Measurements from ENCODE around the gene MRAS.
"Not testable (repeated sequence)": the region's sequence is repeated elsewhere in the genome, so short reads cannot be mapped to it uniquely, and the experiment has no call there.

The MRAS gene

DNA sequence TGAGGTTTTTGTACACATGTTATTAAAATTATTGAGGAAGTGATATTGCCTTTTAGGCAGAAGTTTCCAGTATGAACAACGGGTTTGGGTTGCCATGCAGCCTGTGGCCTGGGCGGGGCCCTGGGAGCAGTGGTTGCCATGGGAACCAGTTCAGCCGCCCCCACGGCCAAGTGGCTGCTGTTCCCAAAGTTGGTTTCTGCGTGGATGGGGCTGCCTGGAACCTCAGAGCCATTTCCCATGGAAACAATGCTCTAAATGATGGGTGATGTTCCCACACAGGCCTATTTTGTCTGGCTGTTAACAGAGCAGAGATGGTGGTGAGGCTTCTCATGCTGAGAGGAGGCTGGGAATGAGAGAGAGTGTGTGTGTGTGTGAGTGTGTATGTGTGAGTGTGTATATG is 19.5 kb downstream of the MRAS start:
- DNase-seq: no peak

DNA sequence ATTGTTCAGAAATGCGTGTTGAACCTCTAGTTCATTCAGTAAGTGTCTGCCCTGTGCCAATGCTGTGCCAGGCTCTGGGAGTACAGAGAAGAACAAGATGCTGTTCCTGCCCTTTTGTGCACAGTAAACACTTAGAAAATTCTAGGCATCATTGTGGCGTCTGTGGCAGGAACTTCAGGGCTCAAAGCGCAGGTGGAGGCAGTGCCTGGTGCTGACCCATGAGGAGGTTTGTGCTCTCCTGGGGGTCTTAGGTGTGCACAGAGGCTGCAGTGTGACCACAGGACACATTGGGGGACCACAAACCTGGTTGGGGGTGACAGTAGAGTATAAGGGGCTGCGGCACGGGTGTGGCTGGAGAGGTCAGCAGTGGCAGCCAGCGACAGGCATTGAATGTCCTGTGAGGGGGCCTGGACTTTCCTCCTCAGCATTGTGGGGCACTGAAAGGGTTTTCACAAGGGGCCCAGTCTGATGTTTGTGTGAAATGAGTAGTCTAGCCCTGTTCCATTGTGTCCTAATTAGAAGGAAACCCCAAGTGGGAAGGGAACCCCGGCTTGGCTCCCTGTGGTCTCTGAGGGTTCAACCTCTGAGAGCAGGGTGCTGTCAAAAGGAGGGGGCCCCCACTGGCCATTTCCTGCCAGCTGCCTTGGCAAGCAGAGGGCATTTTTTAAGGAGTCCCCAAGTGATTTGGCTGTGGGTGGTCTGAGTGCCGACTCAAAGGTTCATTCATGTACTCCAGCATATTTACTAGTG is 20.9 kb downstream of the MRAS start:
- DNase-seq: no peak

DNA sequence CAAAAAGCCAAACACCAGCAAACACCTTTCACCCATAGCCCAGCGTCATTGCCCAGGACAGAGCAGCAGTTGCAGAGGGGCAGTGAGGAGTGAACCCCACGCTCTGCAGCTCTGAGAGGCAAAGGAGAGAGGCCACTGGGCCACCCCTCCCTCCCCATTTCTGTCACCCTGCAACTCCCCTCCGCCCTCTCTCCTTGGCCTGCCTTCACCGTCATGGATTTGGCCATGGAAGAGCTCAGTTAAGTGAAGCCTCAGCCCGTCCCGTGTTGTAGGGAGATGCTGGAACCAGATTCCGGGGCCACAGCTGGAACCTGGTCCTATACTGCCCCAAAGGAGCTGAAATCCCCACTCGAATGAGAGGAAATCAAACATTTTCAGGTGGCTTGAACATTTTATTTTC is 21.9 kb downstream of the MRAS start:
- DNase-seq: no peak

DNA sequence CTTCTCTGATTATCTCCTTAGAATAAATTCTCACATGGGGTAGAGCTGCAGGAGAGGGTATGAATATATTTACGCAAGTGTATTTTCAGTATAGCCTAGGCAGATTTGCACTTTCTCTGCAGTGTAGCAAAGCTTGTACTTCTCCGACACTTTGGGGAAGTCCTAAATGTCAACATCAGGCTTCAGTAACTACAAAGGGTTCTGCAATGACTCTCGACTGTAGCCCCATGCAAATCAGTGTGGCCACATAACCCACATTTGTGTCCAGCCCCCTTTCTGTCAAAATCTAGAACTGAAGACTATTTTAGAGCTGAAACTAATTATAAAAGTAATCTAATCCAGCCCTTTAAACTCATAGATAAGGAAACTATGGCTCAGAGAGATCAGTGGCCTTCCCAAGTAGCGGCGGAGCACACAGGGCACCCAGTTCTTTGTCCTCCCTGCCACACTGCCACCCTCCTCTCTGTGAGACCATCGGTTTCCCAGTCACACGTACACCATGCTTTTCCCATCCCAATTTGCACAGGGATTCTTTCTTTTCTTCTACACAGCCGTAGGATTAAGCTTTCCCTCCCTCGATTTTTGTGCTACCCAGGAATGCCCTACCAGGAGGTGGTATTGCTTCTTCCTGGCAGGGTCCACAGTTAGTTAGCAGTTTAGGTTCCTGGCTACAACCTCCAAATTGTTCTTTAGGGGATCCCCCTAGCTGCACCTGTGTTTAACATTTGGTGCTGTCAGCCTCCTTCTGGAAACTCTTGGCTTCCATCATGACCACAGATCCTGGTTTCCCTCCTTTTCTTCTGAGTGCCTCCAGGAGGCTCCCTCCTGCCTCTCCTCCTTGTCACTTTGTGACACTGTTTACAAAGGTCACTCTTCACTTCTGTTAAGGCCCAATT is 22.9 kb downstream of the MRAS start:
- DNase-seq: no peak

DNA sequence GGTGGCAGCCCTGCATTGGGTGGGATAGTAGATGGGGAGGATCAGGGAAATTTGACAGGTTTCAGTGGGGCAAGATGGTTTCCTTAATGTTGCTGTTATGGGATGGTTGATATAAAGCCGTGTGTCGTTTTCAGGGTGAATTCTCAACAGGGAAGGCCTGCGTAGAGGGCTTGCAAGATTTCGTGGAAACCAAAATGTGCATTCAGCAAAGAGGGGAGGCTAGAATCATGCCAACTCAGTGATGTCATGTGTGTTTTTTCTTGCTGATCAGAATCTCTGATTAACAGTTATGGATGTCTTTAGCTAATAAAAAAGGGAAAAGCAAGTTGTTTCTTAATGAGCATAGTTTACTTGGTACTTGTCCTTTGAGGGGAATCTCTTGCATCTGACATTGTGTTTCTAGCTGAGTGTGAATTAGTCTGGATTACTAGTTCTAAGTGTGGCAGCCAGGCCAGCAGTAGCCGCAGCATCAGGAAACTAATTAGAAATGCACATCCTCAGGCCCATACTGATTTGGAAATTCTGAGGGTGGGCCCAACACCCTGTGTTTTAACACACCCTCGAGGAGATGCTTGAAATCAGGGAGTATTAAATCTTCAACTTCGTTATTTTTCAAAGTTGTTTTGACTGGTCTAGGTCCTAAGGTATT is 24.8 kb downstream of the MRAS start:
- no peak for DNase-seq

DNA sequence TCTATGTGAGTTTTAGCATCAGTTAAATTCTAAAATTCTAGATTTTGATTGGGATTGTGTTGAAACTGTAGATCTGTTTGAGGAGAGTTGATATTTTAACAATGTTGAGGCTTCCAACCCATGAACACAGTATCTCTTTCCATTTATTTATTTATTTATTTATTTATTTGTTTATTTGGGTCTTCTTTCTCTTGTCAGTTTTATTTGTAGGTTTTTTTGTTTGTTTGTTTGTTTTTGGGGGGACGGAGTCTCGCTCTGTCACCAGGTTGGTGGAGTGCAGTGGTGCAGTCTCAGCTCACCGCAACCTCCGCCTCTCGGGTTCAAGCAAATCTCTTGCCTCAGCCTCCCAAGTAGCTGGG is 25.3 kb downstream of the MRAS start:
- no peak for DNase-seq

DNA sequence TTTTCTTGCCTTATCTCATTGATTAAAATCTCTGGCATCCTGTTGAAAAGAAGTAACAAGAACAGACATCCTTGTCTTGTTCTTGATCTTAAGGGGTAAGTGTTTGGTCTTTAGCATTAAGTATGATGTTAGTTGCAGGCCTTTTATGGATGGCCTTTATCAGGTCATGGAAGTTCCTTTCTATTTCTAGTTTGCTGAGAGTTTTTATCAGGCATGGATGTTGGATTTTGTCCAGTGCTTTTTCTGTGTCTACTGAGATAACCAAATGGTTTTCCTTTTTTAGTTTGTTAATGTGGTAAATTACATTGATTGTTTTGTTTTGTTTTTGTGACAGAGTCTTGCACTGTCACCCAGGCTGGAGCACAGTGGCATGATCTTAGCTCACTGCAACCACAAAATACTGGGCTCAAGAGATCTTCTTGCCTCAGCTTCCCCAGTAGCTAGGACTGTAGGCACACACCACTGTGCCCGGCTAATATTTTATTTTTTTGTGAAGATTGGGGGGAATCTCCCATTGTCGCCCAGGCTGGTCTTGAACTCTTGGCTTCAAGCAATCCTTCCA is 26.3 kb downstream of the MRAS start:
- no peak for DNase-seq

DNA sequence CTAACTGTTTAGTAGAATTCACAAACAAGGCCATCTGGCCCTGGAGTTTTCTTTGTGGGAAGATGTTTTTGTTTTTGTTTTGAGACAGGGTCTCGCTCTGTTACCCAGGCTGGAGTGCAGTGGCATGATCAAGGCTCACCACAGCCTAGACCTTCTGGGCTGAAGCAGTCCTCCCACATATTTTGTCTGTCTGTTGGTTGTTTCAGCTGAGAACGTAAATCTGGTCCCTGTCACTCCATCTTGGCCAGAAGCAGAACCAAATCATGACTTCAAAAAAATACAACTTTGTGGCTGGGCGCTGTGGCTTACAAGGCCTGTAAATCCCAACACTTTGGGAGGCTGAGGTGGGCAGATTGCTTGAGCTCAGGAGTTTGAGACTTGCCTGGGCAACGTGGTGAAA is 27.1 kb downstream of the MRAS start:
- no peak for DNase-seq

DNA sequence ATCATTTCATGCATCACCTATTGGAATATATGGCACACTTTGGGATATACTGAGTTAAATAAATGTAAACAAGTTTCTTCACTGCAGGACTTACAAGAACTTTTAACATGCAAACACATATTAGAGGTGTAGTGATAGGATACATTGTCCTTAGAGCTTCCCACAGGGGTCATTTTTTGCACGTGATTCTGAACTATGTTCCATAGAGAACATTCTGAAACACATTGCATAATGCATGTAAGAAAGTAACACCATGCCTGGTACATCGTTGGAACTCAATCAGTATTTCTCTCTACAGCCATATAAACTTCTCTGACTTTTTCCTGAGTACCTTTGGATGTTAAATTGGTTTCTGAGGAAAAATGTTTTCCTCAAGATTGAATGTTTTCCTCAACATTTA is 28.3 kb downstream of the MRAS start:
- no peak for DNase-seq

DNA sequence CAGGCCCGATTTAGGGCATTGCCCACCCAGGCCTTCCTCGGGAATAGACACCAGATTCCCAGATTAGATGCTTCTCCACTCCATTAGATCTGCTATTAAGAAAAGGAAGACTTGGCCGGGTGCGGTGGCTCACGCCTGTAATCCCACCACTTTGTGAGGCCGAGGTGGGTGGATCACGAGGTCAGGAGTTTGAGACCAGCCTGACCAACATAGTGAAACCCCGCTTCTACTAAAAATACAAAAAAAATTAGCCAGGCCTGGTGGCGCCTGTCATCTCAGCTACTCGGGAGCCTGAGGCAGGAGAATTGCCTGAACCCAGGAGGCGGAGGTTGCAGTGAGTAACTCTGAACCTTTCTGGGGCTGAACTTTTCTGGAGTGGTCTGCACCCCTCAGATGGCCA is 28.8 kb downstream of the MRAS start:
- DNase-seq: not testable (repeated sequence)

DNA sequence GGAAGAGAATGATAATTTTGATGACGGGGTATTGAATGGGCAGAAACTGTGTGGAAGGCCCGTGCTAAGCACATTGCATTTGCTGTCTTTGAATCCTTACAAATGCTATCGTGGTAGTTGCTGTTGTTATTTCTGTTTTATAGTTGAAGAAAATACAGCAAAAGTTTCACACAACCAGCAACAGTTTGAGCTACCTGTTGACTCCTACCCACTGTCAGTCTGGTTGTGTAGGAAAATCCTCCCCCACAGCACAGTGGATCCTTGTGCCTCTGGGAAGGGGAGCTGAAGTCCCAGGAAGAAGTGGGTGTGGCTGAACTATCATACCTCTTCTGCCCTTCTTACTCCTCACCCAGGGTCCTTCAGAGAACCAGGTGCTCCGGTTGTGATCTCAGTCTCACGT is 29.4 kb downstream of the MRAS start:
- DNase-seq: no peak

DNA sequence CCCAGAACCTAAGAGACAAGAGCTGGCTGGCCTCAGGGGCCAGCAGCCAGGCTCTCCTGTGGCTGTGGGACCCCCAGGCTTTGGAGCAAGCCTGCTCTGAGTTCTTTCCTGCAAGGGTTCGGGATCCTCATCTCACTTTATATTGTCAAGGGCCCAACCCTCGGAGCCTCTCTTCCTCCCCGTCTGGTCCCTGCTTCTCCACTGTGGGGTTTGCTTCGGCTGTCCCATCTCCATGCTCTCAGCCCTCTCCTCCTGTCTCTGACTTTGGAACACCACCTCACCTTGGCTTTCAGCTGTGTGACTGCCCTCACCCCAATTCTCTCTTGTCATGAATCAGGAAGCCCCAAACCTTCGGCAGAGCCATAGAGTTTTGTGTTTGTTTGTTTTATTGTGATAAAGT is 30.0 kb downstream of the MRAS start:
- DNase-seq: no peak

DNA sequence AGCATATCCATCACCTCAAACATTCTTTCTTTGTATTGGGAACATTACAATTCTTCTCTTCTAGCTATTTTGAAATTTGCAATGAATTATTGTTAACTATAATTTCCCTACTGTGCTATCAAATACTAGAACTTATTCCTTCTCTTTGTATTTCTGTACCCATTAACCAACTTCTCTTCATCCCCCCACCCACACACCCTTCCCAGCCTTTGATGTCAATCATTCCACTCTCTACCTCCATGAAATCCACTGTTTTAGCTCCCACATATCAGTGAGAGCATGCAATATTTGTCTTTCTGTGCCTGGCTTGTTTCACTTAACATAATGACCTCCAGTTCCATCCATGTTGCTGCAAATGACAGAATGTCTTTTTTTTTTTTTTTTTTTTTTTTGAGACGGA is 30.6 kb downstream of the MRAS start:
- DNase-seq: no peak

DNA sequence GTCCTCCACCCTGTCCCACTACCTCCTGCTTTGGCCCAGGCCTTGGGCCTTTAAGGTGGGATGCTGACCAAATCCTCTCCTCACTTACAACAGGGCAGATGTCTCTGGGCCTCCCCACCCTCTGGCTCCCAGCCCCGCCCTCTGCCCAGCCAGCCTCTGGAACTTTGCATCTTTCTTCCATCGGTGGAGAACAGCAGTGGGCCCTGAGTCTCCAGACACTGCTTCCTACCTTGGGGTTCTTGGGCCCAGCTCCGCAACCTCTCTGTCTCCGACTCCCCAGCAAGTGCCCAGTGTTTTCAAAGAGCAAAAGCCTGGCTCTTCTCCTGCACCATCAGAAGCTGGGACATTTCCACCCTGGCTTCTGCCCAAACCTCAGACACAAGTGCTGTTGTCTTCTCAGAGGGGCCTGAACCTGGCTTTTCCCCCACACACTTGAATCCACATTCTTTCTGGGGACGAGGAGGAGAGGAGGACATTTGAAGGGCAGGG is 33.1 kb downstream of the MRAS start:
- no peak for DNase-seq

DNA sequence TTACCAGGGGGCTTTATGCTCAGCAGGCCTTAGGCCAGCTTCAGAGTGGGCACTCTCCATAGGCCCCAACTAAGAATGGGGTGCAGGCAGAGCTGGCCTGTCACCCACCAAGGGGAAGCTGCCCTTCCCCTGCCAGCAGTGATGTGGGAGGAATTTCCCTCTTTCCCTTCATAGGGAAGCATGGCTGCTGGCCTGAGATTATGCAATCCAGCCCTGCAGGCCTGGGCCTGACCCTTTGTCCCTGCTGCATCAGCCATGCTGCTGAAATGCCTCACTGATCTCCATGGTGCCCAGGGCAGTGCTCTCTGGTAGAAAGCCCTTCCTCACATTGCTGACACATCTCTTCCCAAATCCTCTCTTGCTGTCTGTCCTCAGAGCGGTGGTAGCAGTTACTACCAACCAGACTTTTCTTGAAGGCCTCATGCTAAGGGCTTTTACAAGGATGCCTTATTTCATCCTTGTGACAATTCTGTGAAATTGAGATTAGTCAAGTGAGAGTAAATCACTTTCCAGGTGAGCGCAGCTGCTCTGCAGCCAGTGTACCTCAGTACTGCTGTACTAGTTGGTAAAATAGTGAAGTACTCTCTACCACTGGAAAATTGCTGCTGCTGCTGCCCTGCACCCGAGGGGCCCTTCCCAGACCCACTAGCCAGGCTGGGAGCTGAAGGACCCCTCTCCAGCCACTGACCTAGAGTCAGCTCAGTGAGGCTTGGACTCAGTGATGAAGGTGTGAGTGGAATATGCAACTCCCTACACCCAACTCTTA is 33.8 kb downstream of the MRAS start:
- no peak for DNase-seq

DNA sequence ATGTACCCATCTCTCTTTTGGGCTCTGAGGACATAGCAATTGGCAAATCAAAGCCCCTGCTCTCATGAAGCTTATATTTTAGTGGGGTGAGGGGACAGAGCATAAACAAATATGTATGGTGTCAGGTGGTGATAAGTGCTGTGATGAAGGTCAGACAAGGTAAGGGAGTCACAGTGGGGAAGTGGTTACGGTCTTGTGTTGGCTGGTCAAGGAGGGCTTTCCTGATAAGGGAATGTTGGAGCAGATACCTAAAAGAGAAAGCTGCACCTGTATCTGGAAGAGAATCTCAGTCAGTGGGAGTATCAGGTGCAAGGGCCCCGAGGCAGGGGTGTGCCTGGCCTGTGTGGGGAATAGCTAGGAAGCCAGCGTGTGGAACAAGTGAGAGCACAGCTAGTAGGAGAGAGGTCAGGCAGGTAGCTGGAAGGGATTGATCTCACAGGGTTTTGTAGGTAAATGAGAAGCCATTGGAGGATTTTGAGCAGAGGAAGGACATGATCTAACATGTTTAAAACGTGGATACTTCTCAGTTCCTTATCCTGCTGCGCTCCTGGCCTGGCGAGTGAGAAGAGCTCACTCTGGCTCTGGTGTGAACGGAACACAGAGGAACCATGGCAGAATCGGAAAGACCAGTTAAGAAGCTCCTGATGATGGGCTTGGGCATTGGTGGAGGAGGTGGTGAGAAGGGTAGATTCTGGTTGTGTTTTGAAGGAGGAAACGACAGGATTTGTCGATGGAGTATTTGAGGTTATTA is 35.5 kb downstream of the MRAS start:
- DNase-seq: no peak

DNA sequence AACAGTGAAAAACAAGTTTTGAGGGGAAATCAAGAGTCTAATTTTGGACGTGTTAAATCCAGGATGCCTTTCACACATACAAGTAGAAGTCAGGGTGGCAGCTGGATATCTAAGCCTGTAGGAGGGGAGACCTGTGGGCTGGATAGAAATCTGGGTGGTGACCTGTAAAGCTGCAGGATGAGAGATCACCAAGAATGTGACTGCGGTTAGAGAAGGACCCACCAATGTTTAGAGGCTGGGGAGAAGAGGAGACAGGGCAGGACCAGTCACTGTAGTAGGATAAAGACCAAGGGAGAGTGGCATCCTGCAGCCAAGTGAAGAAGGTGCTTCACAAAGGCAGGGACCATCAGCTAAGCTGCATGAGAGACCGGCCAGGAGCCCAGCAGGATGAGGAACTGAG is 36.2 kb downstream of the MRAS start:
- DNase-seq: no peak

DNA sequence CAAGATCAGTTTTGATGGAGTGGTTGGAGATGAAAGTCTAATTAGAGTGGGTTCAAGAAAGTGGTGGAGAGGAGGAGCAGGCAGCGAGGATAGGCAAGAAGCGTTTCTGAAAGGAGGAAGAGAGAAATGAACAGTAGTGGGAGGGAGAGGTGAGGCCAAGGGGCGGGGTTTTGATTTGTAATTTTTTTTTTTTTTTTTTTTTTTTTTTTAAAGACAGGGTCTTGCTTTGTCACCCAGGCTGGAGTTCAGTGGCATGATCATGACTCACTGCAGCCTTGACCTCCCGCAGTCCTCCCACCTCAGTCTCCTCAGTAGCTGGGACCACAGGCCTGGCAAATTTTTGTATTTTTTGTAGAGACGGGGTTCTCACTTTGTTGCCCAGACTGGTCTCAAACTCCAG is 36.6 kb downstream of the MRAS start:
- DNase-seq: no peak

DNA sequence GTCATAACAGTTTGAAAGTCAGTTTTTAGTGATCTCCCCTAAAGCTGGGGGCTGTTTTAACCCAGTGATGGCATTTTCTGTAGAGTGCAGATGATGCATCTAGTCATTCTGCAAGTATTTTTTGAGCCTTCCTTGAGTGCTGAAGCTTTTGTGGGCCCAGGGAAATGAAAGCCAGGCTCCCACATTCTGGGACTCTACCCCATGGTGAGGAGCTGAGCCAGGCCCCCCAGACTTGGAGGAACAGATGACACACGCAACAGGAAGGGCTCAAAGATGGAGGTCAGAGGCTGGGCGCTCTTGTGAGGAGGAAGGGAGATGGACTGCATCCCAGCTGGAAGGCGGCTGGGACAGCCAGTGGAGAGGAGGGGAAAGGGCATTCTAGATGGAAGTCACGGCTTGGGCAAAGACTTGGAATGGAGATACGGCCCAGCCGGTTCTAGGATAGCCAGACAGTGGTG is 40.8 kb downstream of the MRAS start:
- DNase-seq: no peak

DNA sequence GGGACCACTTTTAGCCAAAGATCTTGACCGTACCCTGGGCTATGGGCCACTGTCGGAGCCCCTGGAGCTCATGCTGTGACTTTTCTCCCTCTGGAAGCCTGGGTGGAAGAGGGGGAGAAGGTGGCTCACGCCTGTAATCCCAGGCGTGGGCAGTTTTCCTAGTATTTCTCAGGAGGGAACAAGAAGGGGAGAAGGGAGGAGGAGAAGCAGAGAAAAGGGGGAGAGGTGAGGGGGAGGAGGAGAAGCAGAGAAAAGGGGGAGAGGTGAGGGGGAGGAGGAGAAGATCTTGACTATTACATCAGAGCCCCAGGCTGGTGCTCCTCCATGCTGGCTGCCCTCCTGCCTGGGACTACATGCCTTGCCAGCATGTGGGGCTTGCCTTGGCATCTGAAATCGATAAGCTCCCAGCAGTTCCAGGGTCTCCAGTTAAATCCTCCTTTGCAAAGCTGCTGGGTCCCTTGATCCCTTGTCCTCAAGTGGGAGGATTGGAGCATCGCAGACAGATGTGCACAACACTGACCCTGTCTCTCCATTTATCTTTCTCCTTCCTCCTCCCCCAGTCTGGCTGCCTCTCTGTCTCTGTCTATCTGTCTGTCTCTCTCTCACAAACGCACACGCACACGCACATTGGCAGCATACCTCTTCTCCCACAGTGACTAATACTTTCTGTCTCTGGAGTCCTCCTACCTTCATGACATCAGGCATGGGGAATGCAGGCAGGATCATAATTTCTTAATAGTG is 41.6 kb downstream of the MRAS start:
- DNase-seq: no peak

DNA sequence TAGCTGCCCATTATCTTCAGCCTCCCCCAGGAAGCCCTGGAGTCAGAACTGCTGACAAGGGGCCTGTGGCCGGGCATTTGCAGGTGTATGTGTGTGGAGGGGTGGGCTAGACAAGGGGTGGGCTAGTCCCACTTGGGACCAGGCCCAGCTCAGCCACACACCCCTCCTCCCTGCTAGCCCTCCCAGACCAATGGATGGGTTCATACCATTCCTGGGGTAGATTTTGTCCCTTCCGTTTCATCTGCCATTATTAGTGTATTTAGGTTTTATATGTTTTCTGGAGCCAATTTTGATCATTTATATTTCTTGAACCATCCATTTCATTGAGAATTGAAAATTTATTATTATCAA is 42.2 kb downstream of the MRAS start:
- DNase-seq: no peak
